ENCODE data around the gene RSPH1.

The RSPH1 gene

GRCh38 chr21:42531771-42532170, 35.7 kb upstream of the RSPH1 start:
- DNase-seq, result no peak

GRCh38 chr21:42530167-42530518, 34.1 kb upstream of the RSPH1 start:
- DNase-seq, result no peak

GRCh38 chr21:42527489-42528158, 31.6 kb upstream of the RSPH1 start:
- DNase-seq, result no peak

GRCh38 chr21:42527127-42527488, 31.1 kb upstream of the RSPH1 start:
- no peak for DNase-seq

GRCh38 chr21:42526379-42526727, 30.3 kb upstream of the RSPH1 start:
- no peak for DNase-seq

- no peak for DNase-seq
These were observed 29.8 kb upstream of the RSPH1 start for GRCh38 chr21:42525676-42526378.

- no peak for DNase-seq
These were observed 29.1 kb upstream of the RSPH1 start for GRCh38 chr21:42525029-42525581.

- DNase-seq, result no peak
These were observed 28.5 kb upstream of the RSPH1 start for GRCh38 chr21:42524341-42525028.

- DNase-seq, result no peak
These were observed 27.9 kb upstream of the RSPH1 start for GRCh38 chr21:42523941-42524340.

- DNase-seq, result no peak
These were observed 27.2 kb upstream of the RSPH1 start for GRCh38 chr21:42523211-42523610.

- DNase-seq, result no peak
These were observed 26.7 kb upstream of the RSPH1 start for GRCh38 chr21:42522771-42523170.

- no peak for DNase-seq
These were observed 26.2 kb upstream of the RSPH1 start for GRCh38 chr21:42522271-42522670.

- no peak for DNase-seq
These were observed 25.8 kb upstream of the RSPH1 start for GRCh38 chr21:42521805-42522204.

- DNase-seq, result no peak
These were observed 25.4 kb upstream of the RSPH1 start for GRCh38 chr21:42521384-42521783.

- no peak for DNase-seq
These were observed 24.7 kb upstream of the RSPH1 start for GRCh38 chr21:42520628-42521253.

GRCh38 chr21:42518626-42519025, 22.6 kb upstream of the RSPH1 start:
- no peak for DNase-seq

GRCh38 chr21:42518215-42518614, 22.2 kb upstream of the RSPH1 start:
- no peak for DNase-seq

GRCh38 chr21:42515708-42516502, 19.9 kb upstream of the RSPH1 start:
- DNase-seq, result no peak

- DNase-seq, result no peak
These were observed 18.8 kb upstream of the RSPH1 start for GRCh38 chr21:42514883-42515228.

GRCh38 chr21:42513985-42514882, 18.2 kb upstream of the RSPH1 start:
- no peak for DNase-seq

GRCh38 chr21:42513151-42513984, 17.3 kb upstream of the RSPH1 start, which contains the start of gene SLC37A1:
Gene SLC37A1, plus strand, starts transcription at chr21:42513852. Its CDS starts 4,603 bp downstream, at chr21:42518455.
- no peak for DNase-seq
